GM21717 (cell line): ENCODE results near the gene MIF.
"Not testable (repeated sequence)": the region's sequence is repeated elsewhere in the genome, so short reads cannot be mapped to it uniquely, and the experiment has no call there.

Source experiments
- ATAC-seq: cut with Tn5 transposase; IDR thresholded peaks from one replicate; pipeline ENCODE4 v1.9.1; 2021; ENCODE audit warnings: mild to moderate bottlenecking, moderate library complexity; ENCODE audit not compliant: unreplicated experiment

MIF gene

GRCh38 chr22:23938328-23939016 is 44.3 kb downstream of the MIF start:
- no peak for ATAC-seq

- no peak for ATAC-seq
Measured at GRCh38 chr22:23939017-23939357, 44.8 kb downstream of the MIF start.

DNA sequence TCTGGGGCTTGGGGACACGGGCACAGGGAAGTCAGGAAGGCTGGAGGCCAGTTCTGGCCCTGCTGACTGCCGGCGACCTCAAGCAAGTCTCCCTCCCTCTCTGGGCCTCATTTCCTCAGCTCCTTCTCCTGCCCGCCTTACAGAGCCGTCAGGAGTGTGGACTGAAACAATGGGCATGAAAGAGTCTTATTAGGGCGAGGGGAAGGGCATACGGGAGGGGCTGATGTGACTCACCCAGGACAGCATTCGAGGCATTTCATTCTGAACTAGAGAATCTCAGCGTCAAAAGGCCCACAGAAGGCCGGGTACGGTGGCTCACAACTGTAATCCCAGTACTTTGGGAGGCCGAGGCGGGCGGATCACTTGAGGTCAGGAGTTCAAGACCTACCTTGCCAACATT is 46.0 kb downstream of the MIF start:
- ATAC-seq = not testable (repeated sequence)
